ENCODE data around the gene PEX26. TPM values are rescaled to one million over a fixed set of nuclear protein-coding genes. Genes with fewer than 3 reads are reported as not detected.
A peak's percentile ranks its signal among the peaks of the same experiment; 100 is the strongest.

PEX26 gene
- total RNA-seq, 3 donors from 2014 or later, result 113 to 241 (median 123) TPM

DNA sequence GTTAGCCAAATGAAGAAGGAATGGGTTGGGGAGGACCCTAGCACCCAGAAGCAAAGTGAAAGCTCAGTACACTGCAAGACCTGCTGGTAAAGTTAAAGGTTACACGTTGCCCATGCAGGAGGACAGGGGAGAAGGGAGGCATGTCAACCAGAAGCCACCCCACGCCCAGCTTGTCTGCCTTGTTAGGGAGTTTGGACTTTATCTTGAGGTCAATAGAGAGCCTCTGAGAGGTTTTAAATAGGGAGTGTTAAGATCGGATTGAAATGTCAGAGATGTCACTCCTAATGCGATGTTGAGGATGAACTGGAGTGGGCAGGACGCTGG, 18.7 kb upstream of the PEX26 start:
- Histone ChIP-seq H3K4me3 (no peak overlapping the region), H3K9me3 (no peaks in the 10 kb centered on the region), H3K4me1 (ENCODE audit: low read depth) (peaks cover 24% of the 10 kb centered on the region), H3K36me3 (ENCODE audit: low read depth) (no peaks in the 10 kb centered on the region)
- ATAC-seq (no peak), DNase-seq (no peak)
- intact Hi-C loops (cut with DNase I, micrococcal nuclease), result no loop called here
- TF ChIP-seq, protein P1, sequence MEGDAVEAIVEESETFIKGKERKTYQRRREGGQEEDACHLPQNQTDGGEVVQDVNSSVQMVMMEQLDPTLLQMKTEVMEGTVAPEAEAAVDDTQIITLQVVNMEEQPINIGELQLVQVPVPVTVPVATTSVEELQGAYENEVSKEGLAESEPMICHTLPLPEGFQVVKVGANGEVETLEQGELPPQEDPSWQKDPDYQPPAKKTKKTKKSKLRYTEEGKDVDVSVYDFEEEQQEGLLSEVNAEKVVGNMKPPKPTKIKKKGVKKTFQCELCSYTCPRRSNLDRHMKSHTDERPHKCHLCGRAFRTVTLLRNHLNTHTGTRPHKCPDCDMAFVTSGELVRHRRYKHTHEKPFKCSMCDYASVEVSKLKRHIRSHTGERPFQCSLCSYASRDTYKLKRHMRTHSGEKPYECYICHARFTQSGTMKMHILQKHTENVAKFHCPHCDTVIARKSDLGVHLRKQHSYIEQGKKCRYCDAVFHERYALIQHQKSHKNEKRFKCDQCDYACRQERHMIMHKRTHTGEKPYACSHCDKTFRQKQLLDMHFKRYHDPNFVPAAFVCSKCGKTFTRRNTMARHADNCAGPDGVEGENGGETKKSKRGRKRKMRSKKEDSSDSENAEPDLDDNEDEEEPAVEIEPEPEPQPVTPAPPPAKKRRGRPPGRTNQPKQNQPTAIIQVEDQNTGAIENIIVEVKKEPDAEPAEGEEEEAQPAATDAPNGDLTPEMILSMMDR (IDR thresholded peaks at IDR 0.05), result no peak

DNA sequence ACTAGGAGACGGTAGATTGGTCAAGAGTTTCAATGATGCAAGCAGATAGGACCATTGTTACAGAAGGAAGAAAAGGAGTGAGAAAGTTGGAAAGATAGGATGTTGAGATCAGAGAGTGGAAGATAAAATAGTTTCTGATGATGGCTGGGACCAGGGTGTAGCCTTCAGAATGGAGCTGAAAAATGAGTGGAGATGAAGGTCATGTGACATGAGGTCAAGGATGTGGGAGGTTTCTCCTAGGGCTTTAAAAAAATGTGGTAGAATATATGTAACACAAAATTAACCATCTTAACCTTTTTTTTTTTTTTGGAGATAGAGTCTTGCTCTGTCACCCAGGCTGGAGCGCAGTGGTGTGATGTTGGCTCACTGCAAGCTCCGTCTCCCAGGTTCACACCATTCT, 18.3 kb upstream of the PEX26 start:
- TF ChIP-seq, protein P1 (IDR thresholded peaks at IDR 0.05), result no peak
- intact Hi-C loops (cut with DNase I, micrococcal nuclease), result no loop called here
- no peaks in the 10 kb centered on the region for H3K9me3 ChIP-seq
- H3K4me3 ChIP-seq, result no peak overlapping the region
- ATAC-seq (no peak), DNase-seq (no peak)
- peaks cover 24% of the 10 kb centered on the region for H3K4me1 ChIP-seq (ENCODE audit: low read depth)
- H3K36me3 ChIP-seq (ENCODE audit: low read depth), result no peaks in the 10 kb centered on the region

DNA sequence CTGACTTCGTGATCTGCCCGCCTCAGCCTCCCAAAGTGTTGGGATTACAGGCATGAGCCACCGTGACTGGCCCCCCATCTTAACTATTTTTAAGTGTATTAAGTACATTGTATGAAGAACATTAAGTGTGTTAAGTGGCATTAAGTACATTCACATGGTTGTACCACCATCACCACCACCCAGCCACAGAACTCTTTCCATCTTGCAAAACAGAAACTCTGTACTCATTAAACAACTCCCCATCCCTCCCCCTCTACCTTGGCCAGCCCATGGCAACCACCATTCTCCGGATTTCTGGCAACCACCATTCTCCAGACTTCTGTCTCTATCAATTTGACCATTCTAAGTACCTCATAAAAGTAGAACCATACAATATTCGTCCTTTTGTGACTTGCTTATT, 17.8 kb upstream of the PEX26 start:
- ATAC-seq (no peak), DNase-seq (no peak)
- Histone ChIP-seq H3K4me3 (no peak overlapping the region), H3K9me3 (no peaks in the 10 kb centered on the region), H3K4me1 (ENCODE audit: low read depth) (peaks cover 24% of the 10 kb centered on the region), H3K36me3 (ENCODE audit: low read depth) (no peaks in the 10 kb centered on the region)
- TF ChIP-seq, protein P1 (IDR thresholded peaks at IDR 0.05), result no peak
- intact Hi-C loops (cut with DNase I, micrococcal nuclease), result no loop called here

DNA sequence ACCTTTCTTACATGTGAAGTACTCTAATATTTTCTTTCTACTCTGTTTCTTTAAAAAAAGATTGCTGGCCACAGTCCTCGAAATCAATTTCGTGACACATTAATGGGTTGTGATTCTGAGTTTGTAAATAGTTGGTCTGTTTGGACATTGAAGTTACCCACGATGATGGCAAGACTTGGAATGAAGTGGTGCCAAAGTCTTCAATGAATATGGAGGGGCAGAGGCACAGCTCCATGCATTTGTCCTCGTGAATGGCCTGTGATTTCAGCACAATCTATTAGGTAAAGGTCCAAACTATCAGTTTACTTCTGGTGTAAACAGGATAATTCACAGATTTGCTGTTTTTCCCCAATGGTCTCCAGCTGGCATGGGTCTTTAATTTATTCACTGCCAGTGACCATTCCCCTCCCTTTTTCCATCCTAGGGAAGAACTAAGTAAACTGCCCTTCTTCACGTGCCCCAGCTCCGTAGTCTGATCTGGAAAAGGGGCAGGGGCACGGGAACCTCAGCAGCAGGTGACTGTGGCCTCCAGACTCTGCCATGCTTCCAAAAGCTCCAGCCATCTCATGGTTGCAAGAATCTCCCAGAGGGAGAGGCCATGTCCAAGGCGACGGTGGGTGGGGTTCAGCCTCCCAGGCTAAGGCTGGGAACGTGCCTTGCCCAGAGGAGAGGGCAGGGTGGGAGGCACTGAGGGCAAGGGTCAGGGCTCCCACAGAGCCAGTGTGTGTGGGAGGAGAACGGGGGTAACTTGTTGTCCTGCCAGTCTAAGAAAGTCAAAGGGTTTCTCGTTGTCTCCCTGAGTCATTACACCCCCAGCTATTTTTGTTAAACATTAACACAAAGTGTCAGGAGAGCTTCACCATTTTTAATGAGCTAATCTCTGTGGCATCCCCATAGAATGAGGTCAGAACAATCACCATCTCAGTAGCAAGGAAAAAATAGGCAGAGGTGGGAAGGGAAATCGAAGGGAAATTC, 16.9 kb upstream of the PEX26 start:
- ATAC-seq (peak; percentile 76), DNase-seq (peak in 1 of 3 donors; percentile 66)
- intact Hi-C loops (cut with DNase I, micrococcal nuclease), result no loop called here
- peaks cover 21% of the 10 kb centered on the region for H3K4me1 ChIP-seq (ENCODE audit: low read depth)
- TF ChIP-seq, protein P1 (IDR thresholded peaks at IDR 0.05), result no peak
- no peaks in the 10 kb centered on the region for H3K9me3 ChIP-seq
- no peaks in the 10 kb centered on the region for H3K36me3 ChIP-seq (ENCODE audit: low read depth)
- H3K4me3 ChIP-seq, result no peak overlapping the region

DNA sequence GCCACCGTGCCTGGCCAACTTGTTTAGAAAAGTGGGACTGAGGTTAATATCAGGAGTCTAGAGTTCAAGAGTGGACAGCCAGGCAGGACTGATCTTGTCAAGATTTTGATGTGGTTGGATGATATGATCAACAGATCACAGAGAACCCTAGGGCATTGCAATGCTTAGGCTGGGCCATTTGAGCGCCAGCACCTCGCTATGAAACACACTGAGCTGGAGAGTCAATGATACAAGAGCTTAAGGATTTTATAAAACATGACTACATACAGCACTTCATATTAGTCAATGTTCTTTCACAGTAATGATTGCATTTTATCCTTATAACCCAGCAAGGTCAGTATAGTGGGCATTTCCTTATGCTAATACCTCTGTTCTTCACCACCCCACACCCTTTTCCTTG, 15.4 kb upstream of the PEX26 start:
- TF ChIP-seq, protein P1 (IDR thresholded peaks at IDR 0.05), result no peak
- H3K4me1 ChIP-seq (ENCODE audit: low read depth), result peaks cover 20% of the 10 kb centered on the region
- DNase-seq, result no peak

More for the DNA sequence above, 15.4 kb upstream of the PEX26 start:
- H3K9me3 ChIP-seq, result no peaks in the 10 kb centered on the region
- no peak overlapping the region for H3K4me3 ChIP-seq
- intact Hi-C loops (cut with DNase I, micrococcal nuclease), result no loop called here
- no peak for ATAC-seq
- H3K36me3 ChIP-seq (ENCODE audit: low read depth), result no peaks in the 10 kb centered on the region

Measured in mucosa of descending colon (tissue), 3 donors.